Stimulated activated CD4-positive, alpha-beta T cell treated with anti-CD3 and anti-CD28 coated beads, Interleukin-12 subunit alpha, Interleukin-12 subunit beta, amount 100 ng/mL, for 4 hours (primary cell): ENCODE data around the gene HMOX1.
"Not testable (repeated sequence)": the region's sequence is repeated elsewhere in the genome, so short reads cannot be mapped to it uniquely, and the experiment has no call there.

ENCODE experiments used
- DNase-seq: peaks from one replicate; pipeline ENCODE4 v3.0.0-alpha.2; 2020

HMOX1 gene

GRCh38 chr22:35350539-35351503 is 30.1 kb upstream of the HMOX1 start:
- peak; percentile 79 for DNase-seq

- DNase-seq = peak; percentile 40
Measured at GRCh38 chr22:35352214-35353111, 28.4 kb upstream of the HMOX1 start.

- DNase-seq = no peak
Measured at GRCh38 chr22:35353318-35353717, 27.6 kb upstream of the HMOX1 start.

- no peak for DNase-seq
Measured at GRCh38 chr22:35354068-35354467, 26.8 kb upstream of the HMOX1 start.

DNA sequence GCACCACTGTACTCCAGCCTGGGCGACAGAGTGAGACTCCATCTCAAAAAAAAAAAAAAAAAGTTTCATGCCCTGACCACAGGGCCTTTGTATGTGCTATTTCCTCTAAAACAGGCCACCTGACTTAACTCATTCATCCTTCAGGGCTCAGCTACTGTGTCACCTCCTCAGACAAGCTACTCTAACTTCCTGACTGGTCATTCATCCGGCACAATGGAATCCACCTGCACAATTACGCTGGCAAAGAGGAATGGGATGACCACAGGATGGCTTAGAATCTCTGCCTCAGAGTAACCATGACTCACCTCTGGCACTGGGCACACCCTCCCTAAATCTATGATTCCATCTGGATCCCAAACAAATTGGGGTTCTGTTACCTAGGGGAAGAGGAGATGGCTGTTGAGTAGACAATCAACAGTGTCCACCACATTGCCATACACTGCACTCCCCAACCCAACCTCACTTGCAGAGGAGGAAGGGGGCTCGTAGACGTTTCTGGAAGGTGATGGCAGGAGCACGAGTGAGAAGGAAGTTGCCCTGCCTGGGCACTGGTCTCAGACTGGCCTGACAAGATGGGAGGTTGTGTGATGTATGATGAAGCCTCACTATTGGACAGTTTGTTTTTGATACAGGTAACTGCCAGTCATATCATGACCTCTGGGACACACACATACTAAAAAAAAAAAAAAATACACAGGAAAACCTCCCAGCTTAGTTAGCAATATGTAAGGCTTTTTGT is 22.8 kb upstream of the HMOX1 start:
- DNase-seq = no peak

DNA sequence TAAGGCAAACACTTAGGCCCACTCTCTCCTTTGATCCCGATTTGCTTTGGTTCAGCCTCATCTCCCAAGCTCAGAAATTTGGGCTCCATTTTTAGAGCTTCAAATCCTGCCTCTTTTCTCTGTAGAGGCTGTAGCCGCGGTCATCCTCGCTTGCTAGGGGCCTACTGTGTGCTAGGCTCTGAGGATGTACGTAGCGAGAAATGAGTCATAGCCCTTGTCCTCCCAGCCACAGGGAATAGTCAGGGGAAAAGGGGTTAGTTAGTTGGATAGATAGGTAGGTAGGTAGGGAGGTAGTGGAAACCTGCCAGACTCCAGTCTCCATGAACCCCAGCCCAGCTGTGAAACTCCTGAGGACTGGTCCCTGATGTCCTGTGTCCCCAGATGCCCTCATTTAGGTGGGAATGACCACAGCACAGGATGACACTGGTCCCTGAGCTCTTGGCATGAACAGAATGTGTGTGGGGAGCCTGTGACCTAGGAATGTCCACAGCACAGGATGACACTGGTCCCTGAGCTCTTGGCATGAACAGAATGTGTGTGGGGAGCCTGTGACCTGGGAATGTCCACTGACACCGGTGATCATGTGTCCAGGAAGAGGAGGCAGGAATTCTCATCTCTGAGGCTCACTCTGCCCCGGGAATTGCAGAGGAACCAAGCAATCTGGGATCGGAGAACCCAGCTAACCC is 21.4 kb upstream of the HMOX1 start:
- DNase-seq = no peak

- DNase-seq = no peak
Measured at GRCh38 chr22:35361001-35361558, 19.8 kb upstream of the HMOX1 start.

GRCh38 chr22:35363566-35364086 is 17.3 kb upstream of the HMOX1 start:
- no peak for DNase-seq

- DNase-seq = not testable (repeated sequence)
Measured at GRCh38 chr22:35364230-35364629, 16.7 kb upstream of the HMOX1 start.

DNA sequence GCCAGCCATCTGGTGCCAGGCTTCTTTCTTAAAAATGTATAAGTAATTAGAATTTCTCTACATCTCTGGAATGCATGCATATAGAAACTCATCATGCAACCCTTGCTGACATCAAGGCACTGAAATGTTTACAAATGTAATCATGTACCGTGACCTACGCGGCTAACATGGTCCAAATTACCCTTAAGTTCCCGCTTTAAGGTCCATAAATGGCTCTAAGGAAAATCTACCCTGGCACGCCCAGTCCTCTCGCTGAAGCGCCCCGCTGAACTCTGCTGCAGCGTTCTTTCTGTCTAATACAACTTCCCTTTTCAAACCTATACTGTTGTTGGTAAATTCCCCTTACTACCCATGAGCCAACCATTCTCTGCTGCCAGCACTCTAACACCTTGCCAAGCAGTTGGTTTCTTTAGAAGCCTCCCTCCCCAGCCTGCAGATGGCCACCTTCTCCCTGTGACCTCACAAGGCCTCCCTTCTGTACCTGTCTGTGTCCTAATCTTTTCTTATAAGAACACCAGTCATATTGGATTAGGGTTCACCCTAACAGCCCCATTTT is 13.5 kb upstream of the HMOX1 start:
- DNase-seq = no peak

DNA sequence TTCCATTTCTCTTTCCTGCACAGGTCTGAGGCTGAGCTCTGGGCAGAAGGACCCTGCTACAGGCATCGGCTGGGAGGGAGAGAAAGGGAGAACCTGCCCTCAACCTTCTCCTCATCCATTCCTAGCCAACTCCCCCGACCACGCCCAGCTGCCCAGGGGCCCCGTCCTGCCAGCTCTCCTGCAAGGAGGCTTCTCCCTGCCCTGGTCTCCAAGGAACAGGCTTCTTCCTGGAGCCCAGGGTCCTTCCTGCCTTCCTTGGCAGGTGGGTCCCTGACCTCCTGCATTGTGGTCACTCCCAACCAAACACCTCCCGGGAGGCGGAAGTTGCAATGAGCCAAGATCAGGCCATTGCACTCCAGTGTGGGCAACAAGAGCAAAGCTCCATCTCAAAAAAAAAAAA is 12.5 kb upstream of the HMOX1 start:
- no peak for DNase-seq

DNA sequence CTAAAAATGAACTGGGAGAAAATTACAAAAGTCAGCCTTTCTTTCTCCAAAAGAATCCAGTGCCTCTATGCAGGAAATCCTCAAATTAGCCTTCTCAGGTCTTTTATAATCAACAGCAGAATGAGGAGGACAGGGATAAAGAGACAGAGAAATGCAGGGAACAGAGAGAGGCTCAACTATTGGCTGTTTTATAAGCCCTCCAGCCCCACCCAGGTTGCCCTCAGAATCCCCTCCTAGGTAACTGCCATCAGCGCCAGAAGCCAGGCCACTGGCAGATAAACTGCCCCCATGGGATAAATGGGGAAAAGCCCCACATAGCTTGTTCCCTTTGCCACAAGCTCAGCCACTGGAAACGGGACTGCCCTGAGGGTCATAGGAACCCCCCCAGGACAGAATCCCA is 10.9 kb upstream of the HMOX1 start:
- no peak for DNase-seq

DNA sequence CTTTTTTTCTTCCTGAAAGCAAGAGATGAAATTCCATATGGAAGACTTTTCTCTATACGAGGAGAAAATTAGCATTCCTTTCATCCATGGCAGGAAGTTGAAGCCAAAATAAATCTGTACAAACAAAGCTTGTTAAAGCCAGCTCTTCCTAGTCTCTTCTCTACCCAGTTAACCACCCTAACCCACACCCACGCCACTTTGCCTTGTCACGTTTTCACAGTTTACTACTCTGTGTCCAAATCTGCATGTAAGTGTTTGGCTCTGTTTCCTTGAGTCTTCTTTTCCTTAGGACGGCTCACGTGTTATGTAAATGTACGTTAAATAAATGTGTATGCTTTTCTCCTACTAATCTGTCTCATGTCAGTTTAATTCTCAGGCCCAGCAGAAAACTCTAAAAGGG is 7.1 kb upstream of the HMOX1 start:
- DNase-seq = no peak

DNA sequence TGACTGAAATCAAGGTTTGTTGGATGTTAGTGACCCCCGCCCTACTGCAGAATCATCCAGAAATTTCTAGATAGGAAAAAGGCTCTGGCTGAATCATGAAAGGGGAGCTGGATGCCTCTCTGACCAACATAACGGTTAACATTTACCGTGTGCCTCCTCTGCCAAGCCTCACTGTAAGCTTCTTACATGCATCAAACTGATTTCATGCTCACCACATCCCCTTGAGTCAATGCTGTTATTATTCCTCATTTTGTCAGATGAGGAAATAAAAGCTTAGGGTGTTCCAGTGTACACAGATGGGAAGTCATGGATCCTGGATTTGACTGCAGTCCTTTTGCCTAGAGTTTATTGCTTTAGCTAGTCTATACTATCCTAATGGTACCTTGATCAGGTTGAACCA is 5.9 kb upstream of the HMOX1 start:
- no peak for DNase-seq

DNA sequence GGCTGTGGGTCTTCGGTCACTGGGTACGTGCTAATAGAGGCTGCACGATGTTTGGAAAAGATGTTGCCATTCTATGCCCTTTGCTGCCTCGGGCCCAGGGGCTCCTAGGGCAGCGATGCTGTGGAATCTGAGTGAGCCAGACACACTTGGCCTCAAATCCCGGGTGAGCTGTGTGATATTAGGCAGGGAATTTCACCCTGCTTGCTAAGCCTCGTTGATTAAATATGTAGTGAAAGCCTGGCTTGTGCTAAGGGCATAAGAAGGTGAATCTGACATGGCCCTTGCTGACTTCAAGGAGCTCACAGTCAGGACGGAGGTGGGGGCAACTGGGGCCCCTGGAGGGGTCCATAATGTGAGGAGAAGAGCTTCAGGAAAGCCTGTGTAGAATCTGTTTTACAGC is 5.4 kb upstream of the HMOX1 start:
- DNase-seq = no peak

GRCh38 chr22:35376728-35377472 is 4.0 kb upstream of the HMOX1 start:
- peak; percentile 28 for DNase-seq

DNA sequence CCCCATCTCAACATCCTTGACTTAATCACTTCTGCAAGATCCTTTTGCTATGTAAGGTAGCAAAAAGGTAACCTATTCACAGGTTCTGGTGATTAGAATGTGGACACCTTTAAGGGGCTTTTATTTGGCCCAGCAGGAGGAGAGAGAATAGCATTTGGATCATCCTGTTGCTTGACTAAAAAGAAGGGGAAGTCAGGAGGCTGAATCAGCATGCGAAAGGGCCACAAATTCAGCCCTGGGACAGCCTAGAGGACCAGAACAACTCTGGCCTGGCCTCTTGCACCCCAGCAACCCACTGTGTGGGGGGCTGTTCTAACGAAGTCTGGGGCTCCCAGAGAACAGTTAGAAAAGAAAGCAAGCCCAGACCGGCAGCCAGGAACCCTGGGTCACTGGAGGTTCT is 3.2 kb upstream of the HMOX1 start:
- DNase-seq = no peak

DNA sequence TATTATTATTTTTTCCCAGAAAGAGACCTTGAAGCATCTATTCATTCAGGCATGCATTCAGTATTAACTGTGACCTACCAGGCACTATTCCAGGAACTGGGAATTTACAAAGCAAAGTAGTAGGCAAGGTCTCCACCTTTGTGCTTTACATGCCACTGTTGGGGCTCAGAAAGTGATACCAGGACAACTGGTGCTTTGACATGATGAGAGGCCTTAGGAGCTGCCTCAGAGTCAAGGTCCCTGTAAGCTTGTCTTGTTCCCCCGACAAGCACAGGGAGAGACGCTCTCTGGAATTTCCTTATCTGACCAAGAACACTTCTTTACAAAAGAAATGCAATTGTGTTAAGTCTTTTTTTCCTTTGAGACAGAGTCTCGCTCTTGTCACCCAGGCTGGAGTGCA is 2.3 kb upstream of the HMOX1 start:
- DNase-seq = no peak

- DNase-seq = no peak
Measured at GRCh38 chr22:35379146-35379993, 1.5 kb upstream of the HMOX1 start.

DNA sequence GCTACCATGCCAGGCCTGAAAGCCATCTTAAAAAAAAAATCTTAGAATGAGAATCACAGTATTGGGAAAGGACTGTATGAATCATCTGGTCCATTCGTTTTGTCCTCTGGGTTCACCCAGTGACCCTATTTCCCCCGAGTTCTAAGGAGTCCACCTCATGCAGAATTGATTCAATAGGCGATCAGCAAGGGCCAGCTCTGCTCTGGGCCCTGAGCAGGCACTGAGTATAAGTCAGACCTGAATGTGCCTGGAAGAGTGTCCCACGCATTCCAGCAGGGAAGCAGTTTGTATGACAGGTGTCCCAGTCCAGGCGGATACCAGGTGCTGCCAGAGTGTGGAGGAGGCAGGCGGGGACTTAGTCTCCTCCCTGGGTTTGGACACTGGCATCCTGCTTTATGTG is 883 bp upstream of the HMOX1 start:
- no peak for DNase-seq
